Loucy (cell line): ENCODE results near the gene TCOF1.

Experiments
- CTCF ChIP-seq: fragments of 200-600 bp; sonication (generic); conservative IDR thresholded peaks from 2 replicates; pipeline ENCODE4 v1.5.1; 2014; ENCODE audit warnings: mild to moderate bottlenecking, antibody characterized with exemption, low read length
- EZH2phosphoT487 ChIP-seq: fragments of 200-600 bp; IDR thresholded peaks from 2 replicates; pipeline ENCODE4 v1.6.1; 2018; ENCODE audit warnings: antibody characterized with exemption, mild to moderate bottlenecking, moderate library complexity, borderline replicate concordance

GRCh38 chr5:150400316-150401075 lies 43.0 kb downstream of the TCOF1 start:
- no peak for TF ChIP-seq CTCF
- TF ChIP-seq EZH2phosphoT487: no peak
